BLaER1 treated with 17β-estradiol and CSF1 and Interleukin-3, amounts not matched to agents 10 nM and 100 nM (cell line): ENCODE results near the gene INPP5A.

ENCODE experiments used
- H3K27ac ChIP-seq, 11 experiments: shearing (Covaris generic); formaldehyde crosslinking; 2 replicates each; pipeline ENCODE4 v1.8.1; 2022
- H3K27me3 ChIP-seq, 11 experiments: shearing (Covaris generic); formaldehyde crosslinking; 2 replicates each; pipeline ENCODE4 v1.8.1; 2022
- H3K36me3 ChIP-seq, 11 experiments: shearing (Covaris generic); formaldehyde crosslinking; 2 replicates each; pipeline ENCODE4 v1.8.1; 2022
- H3K4me1 ChIP-seq, 10 experiments: shearing (Covaris generic); formaldehyde crosslinking; 2 replicates each; pipeline ENCODE4 v1.8.1; 2022
- H3K4me2 ChIP-seq, 11 experiments: shearing (Covaris generic); formaldehyde crosslinking; 2 replicates each; pipeline ENCODE4 v1.8.1; 2022
- H3K4me3 ChIP-seq, 10 experiments: shearing (Covaris generic); formaldehyde crosslinking; 2 replicates each; pipeline ENCODE4 v1.8.1; 2022
- H3K9ac ChIP-seq, 11 experiments: shearing (Covaris generic); formaldehyde crosslinking; 2 replicates each; pipeline ENCODE4 v1.8.1; 2022
- H3K9me3 ChIP-seq, 11 experiments: shearing (Covaris generic); formaldehyde crosslinking; replicated peaks in 1 of 11; 2 replicates each; pipeline ENCODE4 v1.8.1; 2022
- H4K20me1 ChIP-seq, 11 experiments: shearing (Covaris generic); formaldehyde crosslinking; 2 replicates each; pipeline ENCODE4 v1.8.1; 2022
- Cebpa-rat ChIP-seq, 11 experiments: shearing (Covaris generic); IDR thresholded peaks; 2 replicates each; pipeline ENCODE4 v1.8.1; 2022

The INPP5A gene

GRCh38 chr10:132710746-132711612, 173.4 kb downstream of the INPP5A start:
- H3K36me3 ChIP-seq: peaks cover 10 to 86% (median 28%) of the 10 kb centered on the region in 11 experiments; a peak in 20 of 22 replicates
- no peak overlapping the region for H3K27ac ChIP-seq
- no peaks in the 10 kb centered on the region for H3K27me3 ChIP-seq
- no peak overlapping the region for H3K4me3 ChIP-seq
- no peak overlapping the region for H3K4me2 ChIP-seq
- H3K9me3 ChIP-seq: peaks cover 7 to 15% (median 8%) of the 10 kb centered on the region in 11 experiments
- peaks cover 7 to 37% (median 33%) of the 10 kb centered on the region in 10 experiments; a peak in 19 of 20 replicates for H3K4me1 ChIP-seq
- TF ChIP-seq Cebpa-rat (IDR thresholded peaks at IDR 0.05): no peak
- peaks cover 0 to 82% (median 37%) of the 10 kb centered on the region in 11 experiments; a peak in 18 of 22 replicates for H4K20me1 ChIP-seq
- no peak overlapping the region for H3K9ac ChIP-seq

GRCh38 chr10:132711613-132712121, 174.1 kb downstream of the INPP5A start:
- peaks cover 0 to 15% (median 2%) of the 10 kb centered on the region in 11 experiments; a peak in 16 of 22 replicates for H3K9me3 ChIP-seq
- no peak overlapping the region for H3K27ac ChIP-seq
- no peaks in the 10 kb centered on the region for H3K27me3 ChIP-seq
- peaks cover 10 to 87% (median 29%) of the 10 kb centered on the region in 11 experiments; a peak in 18 of 22 replicates for H3K36me3 ChIP-seq
- H3K4me1 ChIP-seq: peaks cover 7 to 34% (median 29%) of the 10 kb centered on the region in 10 experiments; a peak in 19 of 20 replicates
- no peak for TF ChIP-seq Cebpa-rat (IDR thresholded peaks at IDR 0.05)
- H4K20me1 ChIP-seq: peaks cover 0 to 79% (median 33%) of the 10 kb centered on the region in 11 experiments; a peak in 18 of 22 replicates
- H3K9ac ChIP-seq: no peak overlapping the region
- H3K4me3 ChIP-seq: no peak overlapping the region
- H3K4me2 ChIP-seq: no peak overlapping the region

GRCh38 chr10:132712291-132712690, 174.7 kb downstream of the INPP5A start:
- TF ChIP-seq Cebpa-rat (IDR thresholded peaks at IDR 0.05): no peak
- H3K4me2 ChIP-seq: no peak overlapping the region
- H4K20me1 ChIP-seq: peaks cover 0 to 73% (median 27%) of the 10 kb centered on the region in 11 experiments; a peak in 18 of 22 replicates
- peaks cover 1 to 28% (median 23%) of the 10 kb centered on the region in 10 experiments; a peak in 18 of 20 replicates for H3K4me1 ChIP-seq
- peaks cover 0 to 16% (median 2%) of the 10 kb centered on the region in 11 experiments; a peak in 11 of 22 replicates for H3K9me3 ChIP-seq
- H3K27me3 ChIP-seq: no peaks in the 10 kb centered on the region
- no peak overlapping the region for H3K4me3 ChIP-seq
- peaks cover 10 to 87% (median 30%) of the 10 kb centered on the region in 11 experiments; a peak in 18 of 22 replicates for H3K36me3 ChIP-seq
- no peak overlapping the region for H3K27ac ChIP-seq
- no peak overlapping the region for H3K9ac ChIP-seq

- TF ChIP-seq Cebpa-rat (IDR thresholded peaks at IDR 0.05): no peak
- H3K27me3 ChIP-seq: no peaks in the 10 kb centered on the region
- no peak overlapping the region for H3K27ac ChIP-seq
- H3K4me3 ChIP-seq: no peak overlapping the region
- peaks cover 0 to 21% (median 5%) of the 10 kb centered on the region in 11 experiments; a peak in 15 of 22 replicates for H3K9me3 ChIP-seq
- no peak overlapping the region for H3K4me2 ChIP-seq
- H3K36me3 ChIP-seq: peaks cover 10 to 84% (median 30%) of the 10 kb centered on the region in 11 experiments; a peak in 18 of 22 replicates
- H3K4me1 ChIP-seq: peaks cover 0 to 23% (median 19%) of the 10 kb centered on the region in 10 experiments; a peak in 16 of 20 replicates
- no peak overlapping the region for H3K9ac ChIP-seq
- H4K20me1 ChIP-seq: peaks cover 0 to 69% (median 23%) of the 10 kb centered on the region in 11 experiments; a peak in 18 of 22 replicates
Measured at GRCh38 chr10:132712743-132713142, 175.2 kb downstream of the INPP5A start.

- no peak for TF ChIP-seq Cebpa-rat (IDR thresholded peaks at IDR 0.05)
- H3K9me3 ChIP-seq: peaks cover 6 to 29% (median 13%) of the 10 kb centered on the region in 11 experiments; a peak in 18 of 22 replicates
Measured at GRCh38 chr10:132713421-132714095, 176.0 kb downstream of the INPP5A start.

GRCh38 chr10:132714096-132714985, 176.8 kb downstream of the INPP5A start:
- H3K36me3 ChIP-seq: peaks cover 10 to 73% (median 30%) of the 10 kb centered on the region in 11 experiments; a peak in 18 of 22 replicates
- H3K4me3 ChIP-seq: no peak overlapping the region
- no peak overlapping the region for H3K9ac ChIP-seq
- peaks cover 0 to 8% (median 4%) of the 10 kb centered on the region in 10 experiments; a peak in 11 of 20 replicates for H3K4me1 ChIP-seq
- H3K27ac ChIP-seq: no peak overlapping the region
- H3K9me3 ChIP-seq: peaks cover 10 to 34% (median 18%) of the 10 kb centered on the region in 11 experiments; a peak in 18 of 22 replicates
- no peak overlapping the region for H3K4me2 ChIP-seq
- no peaks in the 10 kb centered on the region for H3K27me3 ChIP-seq
- TF ChIP-seq Cebpa-rat (IDR thresholded peaks at IDR 0.05): no peak
- peaks cover 0 to 55% (median 12%) of the 10 kb centered on the region in 11 experiments; a peak in 16 of 22 replicates for H4K20me1 ChIP-seq

More at GRCh38 chr10:132713421-132714095, 176.0 kb downstream of the INPP5A start:
- Histone ChIP-seq H4K20me1 (peaks cover 0 to 60% (median 15%) of the 10 kb centered on the region in 11 experiments; a peak in 17 of 22 replicates), H3K27me3 (no peaks in the 10 kb centered on the region), H3K36me3 (peaks cover 10 to 76% (median 30%) of the 10 kb centered on the region in 11 experiments; a peak in 18 of 22 replicates), H3K9ac (no peak overlapping the region), H3K4me2 (no peak overlapping the region), H3K27ac (no peak overlapping the region), H3K4me1 (peaks cover 0 to 15% (median 10%) of the 10 kb centered on the region in 10 experiments; a peak in 14 of 20 replicates), H3K4me3 (no peak overlapping the region)

- H3K9me3 ChIP-seq: peaks cover 10 to 34% (median 18%) of the 10 kb centered on the region in 11 experiments; a peak in 18 of 22 replicates
- no peaks in the 10 kb centered on the region for H3K27me3 ChIP-seq
- H3K4me1 ChIP-seq: peaks cover 0 to 3% (median 0%) of the 10 kb centered on the region in 10 experiments; a peak in 4 of 20 replicates
- no peak overlapping the region for H3K9ac ChIP-seq
- H4K20me1 ChIP-seq: peaks cover 0 to 48% (median 4%) of the 10 kb centered on the region in 11 experiments; a peak in 10 of 22 replicates
- H3K4me2 ChIP-seq: no peak overlapping the region
- H3K4me3 ChIP-seq: no peak overlapping the region
- no peak overlapping the region for H3K27ac ChIP-seq
- H3K36me3 ChIP-seq: peaks cover 10 to 68% (median 29%) of the 10 kb centered on the region in 11 experiments; a peak in 18 of 22 replicates
- no peak for TF ChIP-seq Cebpa-rat (IDR thresholded peaks at IDR 0.05)
Measured at GRCh38 chr10:132714986-132715775, 177.6 kb downstream of the INPP5A start.
